SW 1271 (cell line): ENCODE measurements around the gene DCBLD1.
A peak's percentile ranks its signal among the peaks of the same experiment; 100 is the strongest.
"Not testable (repeated sequence)": the region's sequence is repeated elsewhere in the genome, so short reads cannot be mapped to it uniquely, and the experiment has no call there.

Source experiments
- DNase-seq, 2 experiments: peaks; one replicate each; lab custom pipeline; 2025; lab: John Stamatoyannopoulos, UW

Gene DCBLD1

GRCh38 chr6:117498159-117498558 lies 15.7 kb downstream of the DCBLD1 start:
- DNase-seq, result peak; percentile 68 to 89

- DNase-seq, result no peak
Observed at GRCh38 chr6:117501722-117502121, 19.2 kb downstream of the DCBLD1 start.

- no peak for DNase-seq
Observed at GRCh38 chr6:117502580-117502979, 20.1 kb downstream of the DCBLD1 start.

- DNase-seq, result no peak
Observed at GRCh38 chr6:117503211-117503610, 20.7 kb downstream of the DCBLD1 start.

GRCh38 chr6:117504478-117505144 lies 22.1 kb downstream of the DCBLD1 start:
- DNase-seq, result no peak

GRCh38 chr6:117505311-117505710 lies 22.8 kb downstream of the DCBLD1 start:
- DNase-seq, result no peak

GRCh38 chr6:117506180-117506835 lies 23.8 kb downstream of the DCBLD1 start:
- no peak for DNase-seq

GRCh38 chr6:117506907-117507306 lies 24.4 kb downstream of the DCBLD1 start:
- no peak for DNase-seq

GRCh38 chr6:117508450-117508971 lies 26.0 kb downstream of the DCBLD1 start:
- no peak for DNase-seq

- no peak for DNase-seq
Observed at GRCh38 chr6:117509021-117509420, 26.5 kb downstream of the DCBLD1 start.

GRCh38 chr6:117512056-117512828 lies 29.8 kb downstream of the DCBLD1 start:
- no peak for DNase-seq

- no peak for DNase-seq
Observed at GRCh38 chr6:117512987-117513573, 30.6 kb downstream of the DCBLD1 start.

GRCh38 chr6:117513778-117514365 lies 31.4 kb downstream of the DCBLD1 start:
- no peak for DNase-seq

- DNase-seq, result no peak
Observed at GRCh38 chr6:117514655-117515054, 32.2 kb downstream of the DCBLD1 start.

- no peak for DNase-seq
Observed at GRCh38 chr6:117515326-117515725, 32.9 kb downstream of the DCBLD1 start.

- not testable (repeated sequence) for DNase-seq
Observed at GRCh38 chr6:117517995-117518394, 35.5 kb downstream of the DCBLD1 start.

GRCh38 chr6:117518870-117519269 lies 36.4 kb downstream of the DCBLD1 start:
- DNase-seq, result no peak

- no peak for DNase-seq
Observed at GRCh38 chr6:117520603-117521395, 38.3 kb downstream of the DCBLD1 start.

GRCh38 chr6:117521791-117522502 lies 39.5 kb downstream of the DCBLD1 start:
- DNase-seq, result no peak

GRCh38 chr6:117525607-117526006 lies 43.1 kb downstream of the DCBLD1 start:
- no peak for DNase-seq
